Activated naive CD8-positive, alpha-beta T cell treated with anti-CD3 and anti-CD28 coated beads for 36 hours (primary cell): Measurements from ENCODE around the gene CDH3. TPM values are rescaled to one million over a fixed set of nuclear protein-coding genes. Genes with fewer than 3 reads are reported as not detected.

Experiments
- DNase-seq: peaks from one replicate; pipeline ENCODE4 v3.0.0; 2021
- H3K27ac Mint-ChIP-seq: one replicate; pipeline ENCODE4 v1.8.0; 2022; ENCODE audit warnings: mild to moderate bottlenecking, moderate library complexity, mixed read lengths
- H3K27me3 Mint-ChIP-seq: one replicate; pipeline ENCODE4 v1.8.0; 2022; ENCODE audit warnings: mild to moderate bottlenecking, mixed read lengths
- H3K36me3 Mint-ChIP-seq: one replicate; pipeline ENCODE4 v1.8.0; 2021; ENCODE audit warnings: mild to moderate bottlenecking, mixed read lengths
- H3K4me1 Mint-ChIP-seq: one replicate; pipeline ENCODE4 v1.8.0; 2021; ENCODE audit warnings: mixed read lengths
- H3K4me3 Mint-ChIP-seq: one replicate; pipeline ENCODE4 v1.8.0; 2022; ENCODE audit warnings: mild to moderate bottlenecking, moderate library complexity, mixed read lengths
- H3K9me3 Mint-ChIP-seq: one replicate; pipeline ENCODE4 v1.8.0; 2022; ENCODE audit warnings: mixed read lengths
- total RNA-seq, 2 experiments: library from RNA; stranded (reverse); gene quantifications; one replicate each; pipeline ENCODE4 v1.2.3, GENCODE V29; 2021

Gene CDH3
- total RNA-seq, 2 experiments from 2014 or later: 0.37 to 0.44 TPM

- no peak for DNase-seq
- Mint-ChIP-seq H3K4me3 (no peak overlapping the region), H3K36me3 (no peaks in the 10 kb centered on the region), H3K27me3 (peaks cover 45% of the 10 kb centered on the region), H3K9me3 (no peaks in the 10 kb centered on the region), H3K4me1 (peaks cover 4% of the 10 kb centered on the region), H3K27ac (no peak overlapping the region)
Observed at GRCh38 chr16:68732741-68733399, 87.8 kb downstream of the CDH3 start.

GRCh38 chr16:68733570-68733969, 88.5 kb downstream of the CDH3 start:
- no peak overlapping the region for H3K27ac Mint-ChIP-seq
- peaks cover 4% of the 10 kb centered on the region for H3K4me1 Mint-ChIP-seq
- no peaks in the 10 kb centered on the region for H3K9me3 Mint-ChIP-seq
- no peak overlapping the region for H3K4me3 Mint-ChIP-seq
- peaks cover 50% of the 10 kb centered on the region for H3K27me3 Mint-ChIP-seq
- no peak for DNase-seq
- no peaks in the 10 kb centered on the region for H3K36me3 Mint-ChIP-seq

GRCh38 chr16:68734782-68735181, 89.7 kb downstream of the CDH3 start:
- no peak for DNase-seq
- Mint-ChIP-seq H3K9me3 (no peaks in the 10 kb centered on the region), H3K27ac (no peak overlapping the region), H3K36me3 (no peaks in the 10 kb centered on the region), H3K4me1 (peaks cover 4% of the 10 kb centered on the region), H3K4me3 (no peak overlapping the region), H3K27me3 (peaks cover 48% of the 10 kb centered on the region)

- peak overlapping the region; percentile 52 for H3K4me3 Mint-ChIP-seq
- DNase-seq: no peak
- no peak overlapping the region for H3K27ac Mint-ChIP-seq
- peaks cover 7% of the 10 kb centered on the region for H3K4me1 Mint-ChIP-seq
- no peaks in the 10 kb centered on the region for H3K36me3 Mint-ChIP-seq
- H3K27me3 Mint-ChIP-seq: peaks cover 58% of the 10 kb centered on the region
- H3K9me3 Mint-ChIP-seq: no peaks in the 10 kb centered on the region
Observed at GRCh38 chr16:68736561-68736960, 91.5 kb downstream of the CDH3 start.

- no peak within 1 kb of the TSS for H3K27ac Mint-ChIP-seq
- peaks cover 56% of the 10 kb centered on the region for H3K27me3 Mint-ChIP-seq
Observed at GRCh38 chr16:68737046-68737729, 92.1 kb downstream of the CDH3 start, which contains the start of gene CDH1. Gene CDH1, plus strand, starts transcription at chr16:68737292. Its CDS starts 124 bp downstream, at chr16:68737416.

GRCh38 chr16:68737730-68738629, 92.9 kb downstream of the CDH3 start:
- peak; percentile 13 for DNase-seq
- peak overlapping the region; percentile 54 for H3K4me3 Mint-ChIP-seq
- peaks cover 54% of the 10 kb centered on the region for H3K27me3 Mint-ChIP-seq
- H3K4me1 Mint-ChIP-seq: peaks cover 7% of the 10 kb centered on the region
- no peaks in the 10 kb centered on the region for H3K36me3 Mint-ChIP-seq
- no peak overlapping the region for H3K27ac Mint-ChIP-seq
- H3K9me3 Mint-ChIP-seq: no peaks in the 10 kb centered on the region

More at GRCh38 chr16:68737046-68737729, 92.1 kb downstream of the CDH3 start, which contains the start of gene CDH1:
- peak; percentile 46 for DNase-seq
- H3K36me3 Mint-ChIP-seq: no peaks in the 10 kb centered on the region
- peak within 1 kb of the TSS; percentile 54 for H3K4me3 Mint-ChIP-seq
- H3K9me3 Mint-ChIP-seq: no peaks in the 10 kb centered on the region
- peaks cover 7% of the 10 kb centered on the region for H3K4me1 Mint-ChIP-seq

- H3K36me3 Mint-ChIP-seq: no peaks in the 10 kb centered on the region
- H3K9me3 Mint-ChIP-seq: no peaks in the 10 kb centered on the region
- H3K27me3 Mint-ChIP-seq: peaks cover 46% of the 10 kb centered on the region
- H3K27ac Mint-ChIP-seq: no peak overlapping the region
- no peak for DNase-seq
- H3K4me3 Mint-ChIP-seq: no peak overlapping the region
- peaks cover 7% of the 10 kb centered on the region for H3K4me1 Mint-ChIP-seq
Observed at GRCh38 chr16:68739964-68740627, 95.0 kb downstream of the CDH3 start.

GRCh38 chr16:68740628-68741346, 95.7 kb downstream of the CDH3 start:
- H3K9me3 Mint-ChIP-seq: no peaks in the 10 kb centered on the region

GRCh38 chr16:68743664-68744063, 98.6 kb downstream of the CDH3 start:
- DNase-seq: no peak
- Mint-ChIP-seq H3K4me1 (peaks cover 3% of the 10 kb centered on the region), H3K9me3 (no peaks in the 10 kb centered on the region), H3K27ac (no peak overlapping the region), H3K4me3 (no peak overlapping the region), H3K36me3 (no peaks in the 10 kb centered on the region), H3K27me3 (peaks cover 16% of the 10 kb centered on the region)

More at GRCh38 chr16:68740628-68741346, 95.7 kb downstream of the CDH3 start:
- no peak overlapping the region for H3K27ac Mint-ChIP-seq
- peaks cover 7% of the 10 kb centered on the region for H3K4me1 Mint-ChIP-seq
- no peak for DNase-seq
- H3K4me3 Mint-ChIP-seq: no peak overlapping the region
- no peaks in the 10 kb centered on the region for H3K36me3 Mint-ChIP-seq
- H3K27me3 Mint-ChIP-seq: peaks cover 41% of the 10 kb centered on the region

GRCh38 chr16:68744744-68745280, 99.7 kb downstream of the CDH3 start:
- Mint-ChIP-seq H3K4me1 (peaks cover 3% of the 10 kb centered on the region), H3K27me3 (peaks cover 15% of the 10 kb centered on the region), H3K36me3 (no peaks in the 10 kb centered on the region), H3K9me3 (no peaks in the 10 kb centered on the region), H3K27ac (no peak overlapping the region), H3K4me3 (no peak overlapping the region)
- no peak for DNase-seq

- Mint-ChIP-seq H3K4me1 (no peaks in the 10 kb centered on the region), H3K27me3 (peaks cover 6% of the 10 kb centered on the region), H3K4me3 (no peak overlapping the region), H3K9me3 (no peaks in the 10 kb centered on the region), H3K27ac (no peak overlapping the region), H3K36me3 (no peaks in the 10 kb centered on the region)
- DNase-seq: no peak
Observed at GRCh38 chr16:68746951-68747350, 101.8 kb downstream of the CDH3 start.

- Mint-ChIP-seq H3K36me3 (no peaks in the 10 kb centered on the region), H3K27me3 (peaks cover 3% of the 10 kb centered on the region), H3K9me3 (no peaks in the 10 kb centered on the region), H3K27ac (no peak overlapping the region), H3K4me3 (no peak overlapping the region), H3K4me1 (peaks cover 13% of the 10 kb centered on the region)
- DNase-seq: no peak
Observed at GRCh38 chr16:68749432-68749831, 104.3 kb downstream of the CDH3 start.
